H1 (cell line): ENCODE data around the gene INTS1. TPM values are rescaled to one million over a fixed set of nuclear protein-coding genes. Genes with fewer than 3 reads are reported as not detected.

Experiments
- CTCF ChIA-PET: fragments of 300-600 bp; sonication (Branson Sonifier 250); formaldehyde crosslinking; loops from one replicate; lab custom pipeline; 2021; ENCODE audit not compliant: partially characterized antibody; lab: Charles Lee
- POLR2A ChIA-PET: fragments of 300-600 bp; sonication (Branson Sonifier 250); formaldehyde crosslinking; loops from one replicate; lab custom pipeline; 2021; ENCODE audit warnings: inconsistent platforms; ENCODE audit not compliant: partially characterized antibody; lab: Charles Lee
- DNase-seq, 2 experiments: peaks; one replicate each; pipeline versions ENCODE4 v3.0.0 to v3.0.0-alpha.2; 2010 to 2022; ENCODE audit warnings: low spot score in 2 of 2, low read depth in 1 of 2, mixed read lengths in 1 of 2
- FAIRE-seq: peaks from 2 replicates; lab custom pipeline; 2011; peaks lifted over from hg19 to GRCh38; lab: Jason Lieb, UNC
- H2AFZ ChIP-seq: 2 replicates; pipeline ENCODE4 v1.8.1; 2012; ENCODE audit warnings: low read length, inconsistent platforms
- H2AK5ac ChIP-seq: 2 replicates; pipeline ENCODE4 v1.6.1; 2013; ENCODE audit warnings: low read depth, low read length
- H2BK120ac ChIP-seq: replicated peaks from 2 replicates; pipeline ENCODE3; 2013; ENCODE audit warnings: low read depth, low read length, inconsistent platforms
- H2BK12ac ChIP-seq: 2 replicates; pipeline ENCODE4 v1.6.1; 2013; ENCODE audit warnings: low read depth, low read length
- H2BK15ac ChIP-seq: 2 replicates; pipeline ENCODE4 v1.6.1; 2013; ENCODE audit warnings: low read length
- H2BK20ac ChIP-seq: 2 replicates; pipeline ENCODE4 v1.6.1; 2013; ENCODE audit warnings: low read length
- H2BK5ac ChIP-seq: 2 replicates; pipeline ENCODE4 v1.6.1; 2013; ENCODE audit warnings: low read depth, low read length
- H3K14ac ChIP-seq: 2 replicates; pipeline ENCODE4 v1.6.1; 2013; ENCODE audit warnings: inconsistent platforms; ENCODE audit not compliant: insufficient read length
- H3K18ac ChIP-seq: 2 replicates; pipeline ENCODE4 v1.6.1; 2013; ENCODE audit warnings: low read length; ENCODE audit errors: extremely low read depth
- H3K23ac ChIP-seq: 2 replicates; pipeline ENCODE4 v1.6.1; 2013; ENCODE audit warnings: inconsistent platforms; ENCODE audit not compliant: insufficient read length
- H3K23me2 ChIP-seq: 2 replicates; pipeline ENCODE4 v1.6.1; 2013; ENCODE audit warnings: low read depth, low read length
- H3K27ac ChIP-seq: 2 replicates; pipeline ENCODE4 v1.6.1; 2011; ENCODE audit warnings: low read depth, low read length, inconsistent platforms
- H3K27me3 ChIP-seq, 4 experiments: replicated peaks in 1 of 4; 1 replicate in 1 of 4; 2 replicates in 3 of 4; pipeline versions ENCODE4 v1.6.1 to v1.8.1; 2011 to 2013; ENCODE audit warnings: low read length in 3 of 4, mild to moderate bottlenecking in 3 of 4, inconsistent platforms in 2 of 4, mixed read lengths in 2 of 4, moderate library complexity in 1 of 4; ENCODE audit not compliant: control insufficient read depth in 3 of 4, insufficient read depth in 3 of 4; ENCODE audit errors: extremely low read depth in 1 of 4
- H3K36me3 ChIP-seq, 4 experiments: 2 replicates each; pipeline versions ENCODE4 v1.6.1 to v1.8.1; 2011 to 2013; ENCODE audit warnings: mild to moderate bottlenecking in 4 of 4, low read length in 3 of 4, moderate library complexity in 2 of 4, control low read depth in 1 of 4, inconsistent platforms in 1 of 4; ENCODE audit not compliant: insufficient read depth in 4 of 4, control insufficient read depth in 2 of 4
- H3K4ac ChIP-seq: replicated peaks from 2 replicates; pipeline ENCODE3; 2013; ENCODE audit warnings: low read length, low read depth, mixed read lengths, inconsistent platforms; ENCODE audit not compliant: insufficient read length
- H3K4me1 ChIP-seq, 4 experiments: replicated peaks in 1 of 4; 1 replicate in 1 of 4; 2 replicates in 3 of 4; pipeline versions ENCODE4 v1.6.1 to v1.8.1; 2011 to 2013; ENCODE audit warnings: low read length in 3 of 4, inconsistent platforms in 2 of 4, mixed read lengths in 1 of 4; ENCODE audit not compliant: insufficient read depth in 4 of 4, control insufficient read depth in 3 of 4
- H3K4me2 ChIP-seq, 2 experiments: 2 replicates each; pipeline versions ENCODE4 v1.6.1 to v1.8.1; 2011 to 2013; ENCODE audit warnings: low read depth in 2 of 2, low read length in 2 of 2, control low read depth in 1 of 2, inconsistent platforms in 1 of 2, mild to moderate bottlenecking in 1 of 2; ENCODE audit not compliant: insufficient read depth in 1 of 2
- H3K4me3 ChIP-seq, 4 experiments: fragments of 200-600, 300-600 bp in 1 of 4; sonication (generic), shearing (Covaris generic), sonication (Bioruptor Twin) in 1 of 4; 2 replicates each; pipeline versions ENCODE4 v1.5.1 to v1.8.1; 2011 to 2016; ENCODE audit warnings: low read length in 4 of 4, low read depth in 3 of 4, control low read depth in 2 of 4, inconsistent platforms in 2 of 4, mild to moderate bottlenecking in 2 of 4, mixed read lengths in 1 of 4, moderate library complexity in 1 of 4; ENCODE audit not compliant: insufficient read depth in 2 of 4; ENCODE audit errors: extremely low read depth in 1 of 4
- H3K56ac ChIP-seq: replicated peaks from 2 replicates; pipeline ENCODE3; 2013; ENCODE audit warnings: low read depth, mild to moderate bottlenecking, mixed read lengths, low read length, inconsistent platforms; ENCODE audit not compliant: insufficient read length
- H3K79me1 ChIP-seq: 2 replicates; pipeline ENCODE4 v1.6.1; 2013; ENCODE audit warnings: low read depth, low read length, control low read depth
- H3K79me2 ChIP-seq, 2 experiments: 2 replicates each; pipeline versions ENCODE4 v1.6.1 to v1.8.1; 2012 to 2013; ENCODE audit warnings: low read length in 2 of 2, mild to moderate bottlenecking in 2 of 2, inconsistent platforms in 1 of 2; ENCODE audit not compliant: insufficient read depth in 2 of 2, control insufficient read depth in 1 of 2
- H3K9ac ChIP-seq, 4 experiments: replicated peaks in 1 of 4; 1 replicate in 1 of 4; 2 replicates in 3 of 4; pipeline versions ENCODE4 v1.6.1 to v1.8.1; 2011 to 2013; ENCODE audit warnings: low read depth in 3 of 4, low read length in 3 of 4, control low read depth in 2 of 4, mild to moderate bottlenecking in 2 of 4, moderate library complexity in 2 of 4, inconsistent platforms in 1 of 4; ENCODE audit errors: extremely low read depth in 1 of 4
- H3K9me3 ChIP-seq, 2 experiments: 2 replicates each; pipeline versions ENCODE4 v1.6.1 to v1.8.1; 2012 to 2013; ENCODE audit warnings: mild to moderate bottlenecking in 2 of 2, moderate library complexity in 2 of 2, control low read depth in 1 of 2, inconsistent platforms in 1 of 2, low read depth in 1 of 2, low read length in 1 of 2, mixed read lengths in 1 of 2; ENCODE audit not compliant: insufficient read depth in 2 of 2
- H4K20me1 ChIP-seq, 2 experiments: replicated peaks in 1 of 2; 2 replicates each; pipeline versions ENCODE3 to v1.8.1; 2011 to 2013; ENCODE audit warnings: inconsistent platforms in 2 of 2, low read length in 2 of 2, mild to moderate bottlenecking in 1 of 2; ENCODE audit not compliant: insufficient read depth in 2 of 2, control insufficient read depth in 1 of 2
- H4K5ac ChIP-seq: 2 replicates; pipeline ENCODE4 v1.6.1; 2013; ENCODE audit warnings: low read length, low read depth, mixed read lengths, inconsistent platforms; ENCODE audit not compliant: insufficient read length
- H4K8ac ChIP-seq: 2 replicates; pipeline ENCODE4 v1.8.0; 2013; ENCODE audit warnings: mild to moderate bottlenecking, moderate library complexity, low read length, inconsistent platforms; ENCODE audit not compliant: insufficient read depth; ENCODE audit errors: extremely low read depth
- H4K91ac ChIP-seq: replicated peaks from 2 replicates; pipeline ENCODE3; 2013; ENCODE audit warnings: low read length, mixed read lengths, inconsistent platforms; ENCODE audit not compliant: insufficient read length
- ASH2L ChIP-seq: fragments of 200-600, 300-600 bp; sonication (generic); IDR thresholded peaks from one replicate; pipeline ENCODE4 v1.7.1; 2017; ENCODE audit warnings: low read length
- CTCF ChIP-seq, 3 experiments: IDR thresholded peaks; 1 replicate in 2 of 3; 2 replicates in 1 of 3; pipeline versions ENCODE4 v1.5.1 to v1.6.1; 2011; ENCODE audit warnings: low read length in 3 of 3, mild to moderate bottlenecking in 3 of 3, inconsistent platforms in 2 of 3, low read depth in 1 of 3, moderate library complexity in 1 of 3; ENCODE audit not compliant: insufficient read depth in 1 of 3; ENCODE audit errors: control extremely low read depth in 1 of 3
- MAFK ChIP-seq: IDR thresholded peaks from 2 replicates; pipeline ENCODE4 v1.6.1; 2012; ENCODE audit warnings: low read depth, mild to moderate bottlenecking, improper control_type of control experiment, low read length
- NANOG ChIP-seq: IDR thresholded peaks from 2 replicates; pipeline ENCODE4 v1.6.1; 2011; ENCODE audit warnings: low read length, low read depth, mild to moderate bottlenecking, inconsistent platforms; ENCODE audit not compliant: insufficient read depth, poor library complexity, severe bottlenecking
- PHF8 ChIP-seq: fragments of 200-600 bp; sonication (generic); conservative IDR thresholded peaks from 2 replicates; pipeline ENCODE4 v1.7.1; 2012; ENCODE audit warnings: low read depth, mild to moderate bottlenecking, inconsistent platforms, low read length, moderate library complexity
- POU5F1 ChIP-seq: IDR thresholded peaks from 2 replicates; pipeline ENCODE4 v1.6.1; 2011; ENCODE audit warnings: low read depth, mild to moderate bottlenecking, low read length, moderate library complexity
- RAD21 ChIP-seq, 2 experiments: IDR thresholded peaks in 1 of 2; conservative IDR thresholded peaks in 1 of 2; 2 replicates each; pipeline ENCODE4 v1.6.1; 2011; ENCODE audit warnings: low read depth in 2 of 2, low read length in 2 of 2, improper control_type of control experiment in 1 of 2, inconsistent platforms in 1 of 2, mild to moderate bottlenecking in 1 of 2, moderate library complexity in 1 of 2
- RFX5 ChIP-seq: IDR thresholded peaks from 2 replicates; pipeline ENCODE4 v1.6.1; 2011; ENCODE audit warnings: low read depth, low read length, improper control_type of control experiment, borderline replicate concordance
- SAP30 ChIP-seq: fragments of 300-600 bp; sonication (generic); IDR thresholded peaks from 2 replicates; pipeline ENCODE4 v1.7.1; 2012; ENCODE audit warnings: low read length, moderate library complexity, mild to moderate bottlenecking, inconsistent platforms; ENCODE audit not compliant: insufficient read depth, insufficient replicate concordance
- SIN3A ChIP-seq, 2 experiments: IDR thresholded peaks in 1 of 2; conservative IDR thresholded peaks in 1 of 2; 2 replicates each; pipeline ENCODE4 v1.6.1; 2011 to 2012; ENCODE audit warnings: low read length in 2 of 2, improper control_type of control experiment in 1 of 2, low read depth in 1 of 2, mild to moderate bottlenecking in 1 of 2
- WGBS, 2 experiments: shearing (Covaris generic) in 1 of 2; methylation state at CpG; one replicate each; pipeline versions ENCODE4 v1.1.6 to v1.1.7; 2013 to 2015; ENCODE audit warnings: low lambda C conversion rate in 2 of 2, mixed read lengths in 2 of 2, inconsistent platforms in 1 of 2, low coverage in 1 of 2, missing lambda C conversion rate in 1 of 2; ENCODE audit not compliant: insufficient replicate concordance in 2 of 2, insufficient coverage in 1 of 2, insufficient read length in 1 of 2; ENCODE audit errors: extremely low coverage in 1 of 2, missing lambda C conversion rate in 1 of 2; 5-methylcytosine and 5-hydroxymethylcytosine counted together
- polyA plus RNA-seq, 7 experiments: library from polyadenylated mRNA; depleted of rRNA in 3 of 7; stranded (reverse) in 5 of 7; unstranded in 2 of 7; fragments of >200 nt in 5 of 7; fragments of 200-250 nt in 2 of 7; gene quantifications; 1 replicate in 5 of 7; 2 replicates in 1 of 7; 4 replicates in 1 of 7; pipeline versions ENCODE4 v1.2.1 to v1.2.3, GENCODE V29; 2011 to 2013; ENCODE audit warnings: missing spikeins in 2 of 7, mixed read lengths in 2 of 7
- total RNA-seq: library from RNA; stranded (reverse); fragmentation: NEBNext Ultra II Directional; extraction: Animal tissue kit (Norgen Biotek cat#: 25700); gene quantifications from 2 replicates; pipeline ENCODE4 v1.2.1, GENCODE V29; 2021

Gene INTS1
- total and polyA plus RNA-seq, 2 of the 8 experiments (the other 6 are each of a cell fraction or from before 2014, with no cell fraction given), result 76.9 to 104 TPM

DNA sequence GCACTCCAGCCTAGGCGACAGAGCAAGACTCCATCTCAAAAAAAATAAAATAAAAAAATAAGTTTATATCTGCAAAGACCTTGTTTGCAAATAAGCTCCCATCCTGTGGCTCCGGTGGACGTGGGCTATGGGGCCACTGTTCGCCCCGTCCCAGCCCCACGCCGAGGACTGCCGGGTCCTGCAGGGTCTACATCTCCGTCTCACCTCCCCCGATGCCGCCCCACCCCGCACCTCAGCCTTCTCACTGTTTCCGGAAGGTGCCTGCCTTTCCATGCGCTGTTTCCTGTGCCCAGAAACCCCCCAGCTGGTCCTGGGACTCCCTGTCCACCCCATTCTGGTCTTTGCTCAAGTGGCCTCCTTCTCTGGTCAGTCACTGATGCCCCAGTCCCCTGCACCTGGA is 5.0 kb upstream of the INTS1 start:
- WGBS, 2 experiments, result 88% methylated on average over 8 of the region's 14 CpGs; no CpG with 5 or more reads in 1 of the 2 experiments
- no peak overlapping the region for H3K14ac ChIP-seq
- H4K20me1 ChIP-seq, result no peaks in the 10 kb centered on the region
- TF ChIP-seq ASH2L, result no peak
- TF ChIP-seq CTCF (IDR thresholded peaks at IDR 0.05; ENCODE audit: control extremely low read depth in 1 of 3, insufficient read depth in 1 of 3, low read depth in 1 of 3, low read length in 3 of 3), result no peak
- no peak for TF ChIP-seq RAD21 (IDR thresholded peaks at IDR 0.05 in 1 of 2, conservative IDR thresholded peaks at IDR 0.05 in 1 of 2; ENCODE audit: low read depth in 2 of 2, low read length in 2 of 2)
- no peak for TF ChIP-seq POU5F1
- no peak for TF ChIP-seq NANOG
- no peak for TF ChIP-seq RFX5
- TF ChIP-seq SIN3A (conservative IDR thresholded peaks at IDR 0.05 in 1 of 2, IDR thresholded peaks at IDR 0.05 in 1 of 2; ENCODE audit: low read depth in 1 of 2, low read length in 2 of 2), result no peak
- no peak for TF ChIP-seq SAP30
- TF ChIP-seq MAFK, result no peak
- TF ChIP-seq PHF8, result no peak

More for the DNA sequence above, 5.0 kb upstream of the INTS1 start:
- Histone ChIP-seq H3K9me3 (no peaks in the 10 kb centered on the region), H2AFZ (no peak overlapping the region), H3K4ac (no peak overlapping the region), H2BK5ac (no peak overlapping the region), H3K27me3 (no peaks in the 10 kb centered on the region), H3K23ac (no peak overlapping the region), H3K27ac (no peak overlapping the region), H2AK5ac (no peak overlapping the region), H3K79me1 (no peaks in the 10 kb centered on the region), H3K4me3 (no peak overlapping the region), H2BK15ac (peak overlapping the region; percentile 16; the same call in 1 of the 2 replicates), H2BK120ac (no peak overlapping the region), H3K56ac (no peak overlapping the region), H2BK12ac (no peak overlapping the region), H4K5ac (no peak overlapping the region), H3K18ac (no peak overlapping the region), H3K9ac (no peak overlapping the region), H3K4me1 (peaks cover 3 to 8% (median 6%) of the 10 kb centered on the region in 4 experiments; a peak in 6 of 7 replicates), H3K4me2 (no peak overlapping the region), H3K23me2 (peaks cover 2% of the 10 kb centered on the region; the same call in 1 of the 2 replicates), H4K8ac (no peak overlapping the region), H2BK20ac (no peak overlapping the region), H3K79me2 (no peaks in the 10 kb centered on the region), H3K36me3 (no peaks in the 10 kb centered on the region), H4K91ac (no peak overlapping the region)
- no peak for DNase-seq
- CTCF ChIA-PET, result interaction anchor here (0.7 kb wide), 1 partner anchor 1145 kb away, joined by 3 read pairs; no protein-coding TSS in a partner anchor
- POLR2A ChIA-PET, result interaction anchor here (0.9 kb wide), 1 partner anchor 21 kb away, joined by 3 read pairs; the partner anchor contains the start of gene MAFK
- no peak for FAIRE-seq
